Tongue (tissue), 2 donors: ENCODE measurements around the gene MYO7B. TPM values are rescaled to one million over a fixed set of nuclear protein-coding genes. Genes with fewer than 3 reads are reported as not detected.
A peak's percentile ranks its signal among the peaks of the same experiment; 100 is the strongest.

ENCODE experiments used
- DNase-seq: peaks from one replicate; pipeline ENCODE4 v3.0.0-alpha.2; 2015
- total RNA-seq: library from RNA; depleted of rRNA; stranded (reverse); fragments of >200 nt; gene quantifications from one replicate; pipeline ENCODE4 v1.2.3, GENCODE V29; 2014

MYO7B gene
- total RNA-seq, 1 donor from 2014 or later: 1.5 TPM

DNA sequence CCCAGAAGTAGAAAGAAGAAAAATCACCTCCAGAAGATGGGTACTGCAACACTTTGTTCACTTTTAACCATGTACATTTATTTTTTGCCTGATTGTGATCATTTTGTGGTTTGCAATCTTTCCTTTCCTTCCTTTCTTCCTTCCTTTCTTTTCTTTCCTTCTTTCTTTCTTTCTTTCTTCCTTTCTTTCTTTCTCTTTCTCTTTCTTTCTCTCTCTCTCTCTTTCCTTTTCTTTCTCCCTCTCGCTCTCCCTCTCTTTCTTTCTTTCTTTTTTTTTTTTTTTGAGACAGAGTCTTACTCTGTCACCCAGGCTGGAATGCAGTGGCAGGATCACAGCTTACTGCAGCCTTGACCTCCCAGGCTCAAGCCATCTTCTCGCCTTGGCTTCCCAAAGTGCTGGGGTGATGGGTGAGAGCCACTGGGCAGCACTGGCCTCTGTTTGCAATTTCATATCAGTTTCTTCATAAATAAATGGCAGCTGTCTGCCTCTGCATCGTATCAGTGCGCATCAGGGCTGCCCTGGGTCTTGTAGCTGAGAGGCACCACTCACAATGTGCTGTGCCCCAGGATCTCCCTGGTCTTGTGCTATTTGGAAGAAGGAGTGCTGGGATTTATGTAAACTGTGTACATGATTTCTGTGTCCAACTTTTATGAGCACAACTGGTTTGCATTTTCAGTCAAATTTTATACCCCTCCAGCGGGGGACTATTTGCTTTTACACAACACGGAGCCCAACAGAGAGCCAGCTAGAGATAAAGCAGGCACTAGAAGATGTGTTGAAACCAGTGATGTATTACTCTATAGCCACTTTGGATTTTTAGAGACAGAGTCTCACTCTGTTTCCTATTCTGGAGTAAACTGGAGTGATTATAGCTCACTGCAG lies 146.7 kb downstream of the MYO7B start:
- DNase-seq: no peak

DNA sequence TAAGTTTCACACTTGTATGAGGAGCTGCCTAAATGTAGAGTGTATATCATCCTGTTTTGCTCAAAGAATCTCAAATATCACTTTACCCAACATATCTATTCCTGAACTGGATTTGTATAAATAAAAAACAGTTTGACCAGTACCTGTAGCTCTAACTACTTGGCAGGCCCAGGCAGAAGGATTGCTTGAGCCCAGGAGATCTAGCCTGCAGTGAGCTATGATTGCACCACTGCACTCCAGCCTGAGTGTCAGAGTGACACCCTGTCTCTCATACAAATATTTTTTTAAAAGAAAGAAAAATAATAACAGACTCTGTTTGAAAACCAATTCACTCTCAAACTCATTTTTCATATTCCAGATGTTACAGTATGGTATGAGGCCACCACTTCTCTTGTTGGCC lies 147.6 kb downstream of the MYO7B start:
- no peak for DNase-seq

DNA sequence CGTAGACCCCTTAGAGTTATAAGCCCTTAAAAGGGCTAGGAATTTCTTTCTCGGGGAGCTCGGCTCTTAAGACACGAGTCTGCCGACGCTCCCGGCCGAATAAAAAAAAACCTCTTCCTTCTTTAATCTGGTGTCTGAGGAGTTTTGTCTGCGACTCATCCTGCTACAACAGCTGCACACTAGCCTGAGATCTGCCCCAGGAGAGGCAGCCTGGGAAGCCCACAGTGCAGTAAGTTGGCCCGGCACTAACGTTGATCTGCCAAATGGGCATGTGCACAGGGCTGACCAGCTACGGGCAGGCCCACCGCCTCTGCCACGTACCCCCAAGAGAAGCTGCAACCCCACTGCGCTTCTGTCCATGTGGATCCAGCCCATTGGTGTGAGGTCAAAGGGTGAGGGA lies 148.3 kb downstream of the MYO7B start:
- DNase-seq: peak; percentile 64

DNA sequence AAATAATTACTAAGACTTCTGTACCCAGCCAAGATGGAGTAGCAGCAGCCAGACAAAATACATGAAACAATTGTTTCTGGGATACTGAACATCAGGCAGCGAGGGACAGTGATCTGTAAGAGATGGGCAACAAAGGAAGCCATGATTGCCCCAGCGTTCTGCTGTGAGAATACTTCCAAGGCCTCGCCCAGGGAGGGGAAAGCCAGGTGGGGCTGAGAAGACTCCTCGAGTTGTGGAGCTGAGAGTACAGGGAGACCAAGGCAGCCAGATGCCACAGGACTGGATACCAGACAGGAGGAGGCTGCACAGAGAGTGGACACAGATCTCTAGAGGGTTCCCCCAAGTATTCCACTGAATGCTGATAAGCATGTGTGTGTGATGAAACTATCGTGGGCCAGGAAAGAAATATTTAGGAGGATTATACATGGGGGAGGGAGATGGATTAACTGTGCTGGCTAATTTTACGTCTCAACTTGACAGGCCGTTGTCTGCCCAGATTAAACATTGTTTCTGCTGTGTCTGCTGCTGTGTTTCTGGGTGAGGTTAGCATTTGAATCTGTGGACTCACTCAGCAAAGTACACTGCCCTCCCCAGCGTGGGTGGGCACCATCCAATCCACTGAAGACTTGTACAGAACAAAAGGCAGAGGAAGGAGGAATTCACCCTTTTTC lies 150.1 kb downstream of the MYO7B start:
- no peak for DNase-seq

Other genes with a start within 250 kb of the MYO7B start
- 59.2 TPM for gene ERCC3, start 241.5 kb upstream of the MYO7B start, total RNA-seq
- gene MAP3K2, start 147.7 kb upstream of the MYO7B start, total RNA-seq: 57.7 TPM
- not detected for gene PROC, start 117.3 kb upstream of the MYO7B start, total RNA-seq
- gene IWS1, start 9.2 kb upstream of the MYO7B start, total RNA-seq: 55.2 TPM
- gene GPR17, start 110.5 kb downstream of the MYO7B start, total RNA-seq: 0.31 TPM
- 15.0 TPM for gene LIMS2, start 139.8 kb downstream of the MYO7B start, total RNA-seq
- 11.6 TPM for gene SFT2D3, start 165.8 kb downstream of the MYO7B start, total RNA-seq